Measurements from ENCODE around the gene RAB7B. TPM values are rescaled to one million over a fixed set of nuclear protein-coding genes. Genes with fewer than 3 reads are reported as not detected.

The RAB7B gene
- polyA plus RNA-seq, 12 donors, result 8.7 to 19.4 (median 10.0) TPM; not detected in 1

DNA sequence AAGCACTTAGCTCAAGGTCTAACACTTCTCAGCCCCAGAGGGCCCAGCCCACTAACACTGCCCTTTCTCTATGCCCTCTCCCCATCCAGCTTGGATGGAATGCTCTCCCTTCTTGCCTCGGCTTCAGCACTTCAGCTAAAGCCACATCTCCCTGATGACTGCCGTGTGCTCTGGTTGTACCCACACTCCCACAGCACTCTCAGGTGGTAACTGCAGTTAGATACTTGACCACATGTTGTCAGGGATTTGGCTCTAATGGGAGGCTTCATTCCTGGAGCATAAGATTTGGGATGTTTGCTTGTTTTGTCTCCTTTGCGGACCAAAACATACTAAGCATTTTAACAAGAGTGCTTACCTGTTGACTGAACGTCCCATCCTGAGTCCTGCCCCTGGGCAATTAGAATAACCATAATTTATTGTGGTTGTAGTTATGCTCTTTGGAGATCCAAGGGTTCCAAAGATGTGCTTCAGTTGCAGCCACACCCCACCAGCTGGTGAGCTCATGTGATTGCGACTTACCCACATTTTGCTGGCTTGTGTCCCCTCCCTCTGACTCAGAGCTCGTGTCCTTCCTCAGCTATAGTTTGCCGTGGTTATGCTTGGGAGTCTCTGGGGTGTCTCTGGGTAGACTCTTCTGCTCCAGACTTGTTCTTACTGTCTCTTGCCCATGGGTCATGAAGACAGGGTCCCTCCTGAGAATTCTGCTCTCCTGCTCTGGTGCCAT is 52.2 kb downstream of the RAB7B start:
- DNase-seq, result no peak

- no peak for DNase-seq
Observed at GRCh38 chr1:205950280-205950679, 52.9 kb downstream of the RAB7B start.

- no peak for DNase-seq
Observed at GRCh38 chr1:205949753-205950152, 53.4 kb downstream of the RAB7B start.

GRCh38 chr1:205948886-205949285 is 54.3 kb downstream of the RAB7B start:
- DNase-seq, result no peak

- DNase-seq, result no peak
Observed at GRCh38 chr1:205948039-205948438, 55.2 kb downstream of the RAB7B start.

DNA sequence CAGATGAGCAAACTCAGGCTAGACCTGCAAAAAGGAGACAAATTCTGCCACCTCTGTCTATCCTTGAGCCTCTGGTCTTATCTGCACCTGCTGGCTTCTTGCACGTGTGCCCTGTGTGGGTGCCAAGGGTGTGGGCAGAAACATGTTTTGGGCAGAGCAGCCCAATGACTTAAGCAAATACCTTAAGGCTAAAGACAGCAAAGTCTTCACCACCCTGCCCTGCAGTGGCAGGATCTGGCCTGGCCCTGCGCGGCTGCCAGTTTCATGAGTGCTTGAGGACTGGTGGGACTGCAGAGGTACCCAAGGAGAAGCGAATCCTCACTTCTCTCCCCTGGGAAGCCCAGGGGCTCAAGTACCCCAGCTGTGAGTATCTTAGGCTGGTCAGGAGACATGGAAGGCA is 56.2 kb downstream of the RAB7B start:
- DNase-seq, result no peak

DNA sequence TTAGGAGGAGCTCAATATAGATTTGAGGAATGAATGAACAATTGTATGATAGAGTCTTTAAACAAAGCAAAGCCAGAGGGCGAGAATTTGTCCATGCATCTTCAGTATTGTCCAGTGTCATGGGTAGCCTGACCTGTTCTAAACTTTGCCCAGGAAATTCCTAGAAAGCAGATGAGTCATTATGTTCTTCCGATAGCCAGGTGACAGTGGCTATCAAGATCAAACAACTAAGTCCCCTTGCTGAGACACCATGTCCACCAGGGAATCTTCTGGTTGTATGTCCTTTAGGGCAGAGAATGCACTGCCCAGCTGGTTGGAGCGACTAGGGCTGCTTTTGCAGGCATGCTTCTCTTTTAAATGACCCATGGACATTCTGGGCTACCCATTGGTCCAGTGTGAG is 58.1 kb downstream of the RAB7B start:
- no peak for DNase-seq

GRCh38 chr1:205944525-205944924 is 58.7 kb downstream of the RAB7B start:
- no peak for DNase-seq

- DNase-seq, result no peak
Observed at GRCh38 chr1:205943245-205943644, 60.0 kb downstream of the RAB7B start, which contains the start of gene SLC26A9. TSS of gene SLC26A9 (minus strand) at chr1:205943456. CDS start at chr1:205935820, 7,636 bp downstream.

- no peak for DNase-seq
Observed at GRCh38 chr1:205942631-205943159, 60.5 kb downstream of the RAB7B start.

- no peak for DNase-seq
Observed at GRCh38 chr1:205940710-205941109, 62.5 kb downstream of the RAB7B start.

GRCh38 chr1:205939690-205940330 is 63.4 kb downstream of the RAB7B start:
- no peak for DNase-seq

DNA sequence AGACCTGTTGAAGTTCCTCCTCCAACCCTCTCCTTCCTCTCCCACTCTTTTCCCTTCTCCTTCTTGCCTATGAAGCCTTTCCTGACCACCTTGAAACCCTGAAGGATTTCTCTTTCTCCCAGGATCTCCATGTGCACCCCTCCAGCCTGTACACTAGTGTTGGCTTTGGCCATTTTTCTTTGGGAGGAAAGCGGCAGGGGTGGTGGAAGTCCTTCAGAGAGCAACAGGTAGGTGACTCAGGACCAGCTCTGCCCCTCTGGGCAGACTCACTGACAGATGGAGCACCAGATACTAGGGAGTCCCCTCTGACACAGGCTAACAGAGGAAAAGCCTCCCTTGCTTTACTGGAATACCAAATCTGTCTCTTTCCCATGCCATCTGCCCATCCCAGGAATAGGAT is 64.5 kb downstream of the RAB7B start:
- no peak for DNase-seq

- no peak for DNase-seq
Observed at GRCh38 chr1:205936846-205937586, 66.2 kb downstream of the RAB7B start.

DNA sequence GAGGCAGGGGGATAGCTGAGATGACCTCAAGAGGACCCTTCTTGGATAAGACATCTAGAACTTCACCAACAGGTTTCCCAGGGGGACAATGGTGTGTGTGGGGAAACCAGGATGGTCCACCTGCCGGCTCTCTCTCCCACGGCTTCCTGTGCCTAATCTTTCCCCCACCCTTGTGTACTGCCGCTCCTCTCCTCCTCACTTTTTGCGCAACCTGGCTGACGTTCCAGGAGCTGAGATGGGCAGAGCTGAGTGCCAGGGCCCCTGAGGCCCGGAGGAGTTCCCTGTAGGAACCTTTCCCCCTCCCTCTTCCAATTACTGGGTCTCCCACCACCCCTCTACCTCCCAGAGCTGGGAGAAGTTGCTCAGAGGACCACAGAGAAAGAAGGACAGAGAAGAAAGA is 66.9 kb downstream of the RAB7B start:
- DNase-seq, result no peak

GRCh38 chr1:205935869-205936268 is 67.3 kb downstream of the RAB7B start:
- no peak for DNase-seq

DNA sequence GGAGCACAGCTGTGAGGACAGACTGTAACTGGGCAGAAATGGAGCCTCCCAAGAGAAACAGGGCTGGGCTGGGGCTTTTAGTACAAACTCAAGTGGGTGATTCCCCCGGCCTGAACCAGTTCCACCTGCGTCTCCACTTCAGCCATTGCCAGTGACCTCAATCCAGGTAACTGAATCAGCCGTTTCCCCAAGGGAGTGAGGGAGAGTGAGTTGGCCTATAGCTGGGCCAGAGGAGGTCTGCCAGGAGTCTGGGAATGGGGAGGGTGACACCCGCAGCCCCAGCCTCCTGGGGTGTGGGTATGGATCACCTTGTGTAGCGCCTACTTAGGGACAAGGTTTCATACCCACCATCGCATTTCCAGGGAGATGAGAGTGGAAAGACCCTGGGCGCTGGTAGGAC is 68.4 kb downstream of the RAB7B start:
- no peak for DNase-seq

GRCh38 chr1:205933671-205934618 is 69.2 kb downstream of the RAB7B start:
- DNase-seq, result no peak

DNA sequence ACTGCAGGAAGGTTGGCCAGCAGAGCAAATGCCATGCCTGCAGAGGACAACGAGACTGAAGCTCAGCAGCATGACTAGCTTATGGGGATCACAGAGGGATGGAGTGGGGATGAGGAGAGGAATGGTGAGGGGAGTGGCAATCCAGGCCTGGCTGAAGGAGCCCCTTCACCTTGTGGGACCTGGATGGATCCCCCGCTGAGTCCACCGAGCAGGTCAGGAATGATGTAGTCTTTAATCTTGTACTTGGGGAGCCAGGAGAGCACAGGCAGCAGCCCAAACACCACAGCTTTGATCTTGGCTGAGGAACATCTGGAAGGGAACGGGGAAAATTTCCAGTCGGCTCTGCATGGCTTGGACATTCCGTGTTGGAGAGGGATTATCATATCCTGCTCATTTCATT is 70.4 kb downstream of the RAB7B start:
- no peak for DNase-seq

- no peak for DNase-seq
Observed at GRCh38 chr1:205930799-205931281, 72.4 kb downstream of the RAB7B start.

- no peak for DNase-seq
Observed at GRCh38 chr1:205930195-205930577, 73.0 kb downstream of the RAB7B start.

All from muscle of arm (tissue), 12 donors.